HG02623 (cell line): Measurements from ENCODE around the gene ANKS3.
"Not testable (repeated sequence)": the region's sequence is repeated elsewhere in the genome, so short reads cannot be mapped to it uniquely, and the experiment has no call there.

Experiments used
- ATAC-seq: cut with Tn5 transposase; IDR thresholded peaks from one replicate; pipeline ENCODE4 v1.9.1; 2021; ENCODE audit warnings: moderate library complexity; ENCODE audit not compliant: unreplicated experiment

Gene ANKS3

GRCh38 chr16:4755687-4756086 is 21.6 kb upstream of the ANKS3 start:
- no peak for ATAC-seq

GRCh38 chr16:4754865-4755264 is 20.8 kb upstream of the ANKS3 start:
- no peak for ATAC-seq

GRCh38 chr16:4753227-4753626 is 19.2 kb upstream of the ANKS3 start:
- ATAC-seq = no peak

- ATAC-seq = no peak
These were observed 18.5 kb upstream of the ANKS3 start for GRCh38 chr16:4752351-4753100.

GRCh38 chr16:4750896-4751295 is 16.8 kb upstream of the ANKS3 start:
- ATAC-seq = no peak

GRCh38 chr16:4749700-4750257 is 15.7 kb upstream of the ANKS3 start:
- no peak for ATAC-seq

- no peak for ATAC-seq
These were observed 14.8 kb upstream of the ANKS3 start for GRCh38 chr16:4748682-4749411.

GRCh38 chr16:4747906-4748681 is 14.0 kb upstream of the ANKS3 start:
- no peak for ATAC-seq

GRCh38 chr16:4746991-4747574 is 13.0 kb upstream of the ANKS3 start:
- no peak for ATAC-seq

GRCh38 chr16:4746215-4746614 is 12.1 kb upstream of the ANKS3 start:
- ATAC-seq = no peak

GRCh38 chr16:4745274-4745569 is 11.2 kb upstream of the ANKS3 start:
- ATAC-seq = no peak

GRCh38 chr16:4744555-4745273 is 10.6 kb upstream of the ANKS3 start:
- ATAC-seq = no peak

- no peak for ATAC-seq
These were observed 9.3 kb upstream of the ANKS3 start for GRCh38 chr16:4743226-4743878.

- ATAC-seq = not testable (repeated sequence)
These were observed 4.3 kb upstream of the ANKS3 start for GRCh38 chr16:4738370-4738769.

- no peak for ATAC-seq
These were observed 3.5 kb upstream of the ANKS3 start for GRCh38 chr16:4737545-4737944.

GRCh38 chr16:4736546-4736945 is 2.5 kb upstream of the ANKS3 start:
- ATAC-seq = no peak

- peak; percentile 42 for ATAC-seq
These were observed 862 bp upstream of the ANKS3 start for GRCh38 chr16:4734730-4735535.

GRCh38 chr16:4733747-4734062 is 366 bp downstream of the ANKS3 start:
- ATAC-seq = peak; percentile 6

- no peak for ATAC-seq
These were observed 794 bp downstream of the ANKS3 start for GRCh38 chr16:4733211-4733742.
